Measurements from ENCODE around the gene YWHAB.

- TF ChIP-seq, protein P1, sequence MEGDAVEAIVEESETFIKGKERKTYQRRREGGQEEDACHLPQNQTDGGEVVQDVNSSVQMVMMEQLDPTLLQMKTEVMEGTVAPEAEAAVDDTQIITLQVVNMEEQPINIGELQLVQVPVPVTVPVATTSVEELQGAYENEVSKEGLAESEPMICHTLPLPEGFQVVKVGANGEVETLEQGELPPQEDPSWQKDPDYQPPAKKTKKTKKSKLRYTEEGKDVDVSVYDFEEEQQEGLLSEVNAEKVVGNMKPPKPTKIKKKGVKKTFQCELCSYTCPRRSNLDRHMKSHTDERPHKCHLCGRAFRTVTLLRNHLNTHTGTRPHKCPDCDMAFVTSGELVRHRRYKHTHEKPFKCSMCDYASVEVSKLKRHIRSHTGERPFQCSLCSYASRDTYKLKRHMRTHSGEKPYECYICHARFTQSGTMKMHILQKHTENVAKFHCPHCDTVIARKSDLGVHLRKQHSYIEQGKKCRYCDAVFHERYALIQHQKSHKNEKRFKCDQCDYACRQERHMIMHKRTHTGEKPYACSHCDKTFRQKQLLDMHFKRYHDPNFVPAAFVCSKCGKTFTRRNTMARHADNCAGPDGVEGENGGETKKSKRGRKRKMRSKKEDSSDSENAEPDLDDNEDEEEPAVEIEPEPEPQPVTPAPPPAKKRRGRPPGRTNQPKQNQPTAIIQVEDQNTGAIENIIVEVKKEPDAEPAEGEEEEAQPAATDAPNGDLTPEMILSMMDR (conservative IDR thresholded peaks at IDR 0.05; ENCODE audit: low read length) = no peak
- no peak for TF ChIP-seq EZH2phosphoT487 (IDR thresholded peaks at IDR 0.05; ENCODE audit: borderline replicate concordance)
These were observed at the start of gene YWHAB for GRCh38 chr20:44885392-44886265.

All from Loucy (cell line).